ENCODE results near the gene PLPPR3.

The PLPPR3 gene

DNA sequence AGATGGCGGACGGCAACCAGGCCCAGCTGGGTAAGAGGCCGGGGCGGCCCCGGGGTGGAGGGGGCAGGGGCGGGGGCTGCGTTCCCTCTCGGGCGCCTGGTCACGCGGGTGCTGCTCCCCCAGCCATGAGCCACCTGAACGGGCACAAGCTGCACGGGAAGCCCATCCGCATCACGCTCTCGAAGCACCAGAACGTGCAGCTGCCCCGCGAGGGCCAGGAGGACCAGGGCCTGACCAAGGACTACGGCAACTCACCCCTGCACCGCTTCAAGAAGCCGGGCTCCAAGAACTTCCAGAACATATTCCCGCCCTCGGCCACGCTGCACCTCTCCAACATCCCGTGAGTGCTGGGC, 13.4 kb downstream of the PLPPR3 start:
- no peak for DNase-seq (ENCODE audit: low read depth in 2 of 2)

DNA sequence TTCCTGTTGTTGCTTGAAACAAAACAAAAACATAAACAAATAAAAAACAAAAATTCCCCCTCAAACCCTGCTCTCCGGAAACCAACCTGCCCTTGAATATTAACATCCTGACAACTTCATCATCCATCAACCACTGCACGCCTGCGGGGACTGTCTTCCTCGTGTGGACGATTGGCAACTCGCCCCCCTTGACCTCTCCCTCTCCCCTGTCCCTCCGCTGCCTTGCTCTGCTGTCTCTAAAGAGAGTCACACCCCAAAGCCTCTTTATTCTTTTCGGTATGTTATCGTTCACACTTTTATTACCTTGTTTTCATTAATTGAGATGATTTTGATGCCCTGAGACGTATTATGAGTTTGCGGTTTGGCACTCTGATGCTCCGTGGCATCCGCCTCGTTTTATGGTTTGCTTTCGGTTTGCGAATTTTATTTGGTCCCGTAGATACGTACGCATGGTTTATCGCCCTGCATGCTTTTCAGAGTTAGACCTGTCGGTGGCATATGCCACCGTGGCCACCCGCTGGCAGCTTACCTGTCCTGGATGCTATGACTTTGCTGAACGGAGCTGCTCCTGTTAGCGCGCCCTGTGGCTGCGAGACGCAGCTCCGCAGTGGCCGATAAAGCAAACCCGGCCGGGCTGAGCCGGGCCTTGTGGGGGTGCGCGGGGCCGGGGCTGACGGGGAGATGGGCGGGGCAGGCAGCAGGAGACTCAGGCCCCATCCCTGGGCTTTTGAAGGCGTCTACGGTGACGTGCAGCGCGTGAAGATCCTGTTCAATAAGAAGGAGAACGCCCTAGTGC, 13.9 kb downstream of the PLPPR3 start:
- no peak for DNase-seq (ENCODE audit: low read depth in 2 of 2)

DNA sequence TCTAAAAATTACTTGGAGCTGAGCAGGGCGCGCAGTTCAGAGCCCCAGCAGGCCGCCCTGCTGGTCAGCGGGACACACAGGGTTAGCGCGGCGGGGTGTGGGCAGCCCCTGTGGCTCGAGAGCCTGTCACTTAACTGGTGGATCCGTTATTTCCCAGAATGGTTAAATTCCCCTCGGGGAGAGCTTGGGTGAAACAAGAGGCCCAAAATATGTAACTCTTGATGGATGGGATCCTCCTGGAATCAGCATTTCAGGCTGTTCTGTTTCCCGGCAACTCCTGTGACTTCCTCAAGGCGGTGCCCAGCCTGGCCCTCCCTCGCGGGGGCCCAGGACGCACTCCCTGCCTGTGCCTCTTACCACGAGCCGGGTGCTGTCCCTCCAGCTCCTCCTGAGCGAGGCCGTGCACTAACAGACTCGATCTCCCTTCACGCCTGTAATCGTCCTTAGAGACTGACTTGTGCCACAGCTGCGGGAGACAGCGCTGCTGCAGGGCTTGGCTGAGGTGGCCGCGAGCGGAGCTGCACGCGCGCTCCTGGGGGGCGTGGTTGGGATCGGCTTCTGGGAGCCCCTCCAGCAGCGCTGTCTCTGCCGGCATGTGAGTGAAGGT, 14.8 kb downstream of the PLPPR3 start:
- DNase-seq (ENCODE audit: low read depth in 2 of 2) = no peak

DNA sequence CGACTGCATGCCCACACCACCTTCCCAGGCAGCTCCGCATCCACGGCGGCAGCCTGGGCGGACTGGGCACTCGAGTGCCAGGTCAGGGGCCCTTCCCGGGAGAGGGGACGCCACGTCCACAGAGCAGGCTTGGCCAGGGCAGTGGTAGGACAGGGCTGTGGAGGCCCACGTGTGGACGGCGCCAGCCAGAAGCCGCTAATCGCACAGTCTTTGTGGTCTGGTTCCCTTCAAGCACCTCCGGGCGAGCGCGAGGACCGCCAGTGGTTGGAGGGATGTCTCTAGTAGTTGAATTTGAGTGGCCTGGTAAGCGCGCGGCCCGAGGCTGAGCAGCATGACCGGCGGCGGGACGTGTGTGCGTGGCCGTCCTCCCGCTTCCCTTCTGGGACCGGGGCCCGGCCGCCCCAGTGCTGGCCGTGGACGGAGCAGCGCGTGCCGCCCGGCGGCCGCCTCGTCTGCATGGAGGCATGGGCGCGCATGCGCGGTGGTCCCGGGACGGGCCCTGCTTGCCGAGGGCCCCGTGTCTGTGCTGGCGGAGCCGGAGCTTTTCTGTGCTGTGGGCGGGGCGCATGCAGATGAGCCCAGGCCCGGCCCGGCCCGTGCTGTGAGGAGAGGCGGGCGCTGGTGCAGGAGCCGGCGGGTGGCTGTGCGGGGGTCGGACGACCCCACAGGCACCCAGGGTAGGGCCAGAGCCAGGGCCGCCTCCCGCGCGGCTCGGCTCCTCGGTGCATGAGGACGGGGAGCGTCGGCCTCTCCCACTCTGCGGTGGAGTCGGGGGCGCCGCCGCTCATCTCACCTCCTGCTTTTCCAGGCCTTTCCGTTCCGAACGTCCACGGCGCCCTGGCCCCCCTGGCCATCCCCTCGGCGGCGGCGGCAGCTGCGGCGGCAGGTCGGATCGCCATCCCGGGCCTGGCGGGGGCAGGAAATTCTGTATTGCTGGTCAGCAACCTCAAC, 15.9 kb downstream of the PLPPR3 start:
- DNase-seq (ENCODE audit: low read depth in 2 of 2) = no peak

DNA sequence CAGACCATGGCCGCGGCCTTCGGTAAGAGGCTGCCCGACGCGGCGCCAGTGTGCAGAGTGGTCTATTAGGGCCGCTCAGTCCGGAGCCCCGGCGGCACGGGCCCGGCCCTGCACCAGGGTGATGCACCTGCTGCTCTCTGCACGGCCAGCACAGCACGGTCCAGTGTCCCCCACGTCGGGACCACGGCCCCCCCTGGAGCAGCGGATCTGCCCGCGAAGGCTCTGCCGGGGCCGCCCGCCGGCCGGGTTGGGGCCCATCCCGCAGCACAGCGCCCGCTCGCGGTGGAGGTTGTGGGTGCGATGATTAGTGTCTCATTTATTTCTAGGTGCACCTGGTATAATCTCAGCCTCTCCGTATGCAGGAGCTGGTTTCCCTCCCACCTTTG, 16.6 kb downstream of the PLPPR3 start:
- DNase-seq (ENCODE audit: low read depth in 2 of 2) = no peak

DNA sequence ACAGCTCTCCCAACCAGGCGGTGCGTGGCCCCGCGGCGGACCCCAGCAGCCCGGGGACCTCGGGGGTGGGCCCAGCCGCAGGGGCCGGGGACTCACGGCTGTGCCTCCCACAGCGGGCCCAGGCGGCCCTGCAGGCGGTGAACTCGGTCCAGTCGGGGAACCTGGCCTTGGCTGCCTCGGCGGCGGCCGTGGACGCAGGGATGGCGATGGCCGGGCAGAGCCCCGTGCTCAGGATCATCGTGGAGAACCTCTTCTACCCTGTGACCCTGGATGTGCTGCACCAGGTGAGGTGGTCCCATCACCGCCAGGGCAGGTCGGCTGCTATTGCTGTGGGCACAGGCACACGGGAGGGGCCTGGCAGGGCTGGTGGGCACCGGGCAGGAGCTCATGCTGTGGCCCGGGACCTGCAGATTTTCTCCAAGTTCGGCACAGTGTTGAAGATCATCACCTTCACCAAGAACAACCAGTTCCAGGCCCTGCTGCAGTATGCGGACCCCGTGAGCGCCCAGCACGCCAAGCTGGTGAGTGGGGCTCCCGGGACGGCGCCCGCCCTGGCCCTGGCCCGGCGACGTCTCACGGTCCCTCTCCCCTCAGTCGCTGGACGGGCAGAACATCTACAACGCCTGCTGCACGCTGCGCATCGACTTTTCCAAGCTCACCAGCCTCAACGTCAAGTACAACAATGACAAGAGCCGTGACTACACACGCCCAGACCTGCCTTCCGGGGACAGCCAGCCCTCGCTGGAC, 17.2 kb downstream of the PLPPR3 start:
- no peak for DNase-seq (ENCODE audit: low read depth in 2 of 2)

DNA sequence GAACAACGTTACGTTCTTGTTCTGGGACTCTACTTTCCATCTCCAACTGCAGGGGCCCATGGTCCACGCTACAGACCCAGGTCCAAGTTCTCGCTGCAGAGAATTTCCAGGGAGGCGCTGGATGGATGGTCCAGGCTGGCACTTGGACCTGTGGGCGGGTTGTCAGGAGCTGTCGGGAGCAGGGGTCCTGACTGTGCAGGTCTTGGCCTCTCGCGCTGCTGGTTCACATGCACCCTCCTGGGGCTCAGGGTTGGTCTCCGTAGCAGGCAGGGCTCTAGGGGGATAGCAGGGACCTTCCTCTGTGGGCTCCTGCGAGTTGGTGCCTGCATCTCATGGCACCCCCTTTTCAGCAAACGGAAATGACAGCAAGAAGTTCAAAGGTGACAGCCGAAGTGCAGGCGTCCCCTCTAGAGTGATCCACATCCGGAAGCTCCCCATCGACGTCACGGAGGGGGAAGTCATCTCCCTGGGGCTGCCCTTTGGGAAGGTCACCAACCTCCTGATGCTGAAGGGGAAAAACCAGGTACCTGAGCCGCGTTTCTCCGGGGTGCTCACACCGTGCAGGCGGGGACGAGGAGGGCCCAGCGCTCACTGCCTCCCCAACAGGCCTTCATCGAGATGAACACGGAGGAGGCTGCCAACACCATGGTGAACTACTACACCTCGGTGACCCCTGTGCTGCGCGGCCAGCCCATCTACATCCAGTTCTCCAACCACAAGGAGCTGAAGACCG, 17.9 kb downstream of the PLPPR3 start:
- DNase-seq (ENCODE audit: low read depth in 2 of 2) = no peak

DNA sequence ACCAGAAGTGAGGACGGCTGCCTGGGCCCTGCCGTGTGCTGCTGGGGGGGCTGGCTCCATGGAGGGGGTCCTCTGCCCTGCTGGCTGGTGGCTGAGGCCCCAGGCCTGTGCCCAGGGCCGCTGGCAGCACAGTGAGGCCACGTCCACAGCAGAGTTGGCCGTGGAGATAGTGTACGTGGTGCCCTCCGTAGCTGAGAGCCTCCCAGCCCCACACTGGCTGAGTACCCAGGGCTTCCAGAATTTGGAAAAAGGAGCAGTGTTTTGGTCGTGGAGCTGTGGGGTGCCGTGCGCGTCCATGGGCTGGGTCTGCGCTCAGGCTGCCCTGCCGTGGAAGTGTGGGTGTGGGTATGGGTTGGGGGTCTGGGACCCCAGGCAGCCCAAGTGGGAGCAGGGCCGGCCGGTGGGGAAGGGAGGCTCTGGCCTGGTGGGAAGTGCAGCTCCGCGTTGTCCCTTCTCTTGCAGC, 18.6 kb downstream of the PLPPR3 start:
- DNase-seq (ENCODE audit: low read depth in 2 of 2) = no peak

DNA sequence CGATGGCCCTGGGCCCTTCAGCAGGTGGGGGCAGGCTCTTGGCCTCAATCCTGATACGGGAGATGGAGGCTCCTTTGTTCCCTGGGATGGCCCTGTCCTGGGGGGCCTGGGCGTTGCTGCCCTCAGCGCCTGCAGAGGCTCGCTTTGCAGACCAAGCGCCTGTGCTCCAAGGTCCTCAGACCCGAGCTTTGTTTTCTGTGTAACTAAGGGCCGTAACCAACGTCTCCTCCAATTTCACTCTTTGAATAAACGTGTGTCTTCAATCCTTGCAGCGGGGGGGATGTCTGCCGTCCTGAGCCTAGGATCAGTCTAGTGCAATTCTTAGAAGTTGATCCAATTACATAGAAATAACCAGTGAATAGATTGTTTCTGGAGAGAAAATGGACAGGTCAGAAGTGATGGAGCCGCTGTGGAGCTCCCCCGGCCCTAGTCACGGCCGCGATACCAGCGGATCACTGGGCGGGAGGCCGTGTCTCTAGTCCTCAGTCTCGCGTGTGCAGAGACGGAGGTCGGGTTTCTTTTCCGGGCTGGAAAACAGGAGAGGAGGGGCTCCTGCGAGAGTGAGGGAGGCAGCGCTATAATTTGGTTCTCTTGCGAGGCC, 19.2 kb downstream of the PLPPR3 start:
- no peak for DNase-seq (ENCODE audit: low read depth in 2 of 2)

DNA sequence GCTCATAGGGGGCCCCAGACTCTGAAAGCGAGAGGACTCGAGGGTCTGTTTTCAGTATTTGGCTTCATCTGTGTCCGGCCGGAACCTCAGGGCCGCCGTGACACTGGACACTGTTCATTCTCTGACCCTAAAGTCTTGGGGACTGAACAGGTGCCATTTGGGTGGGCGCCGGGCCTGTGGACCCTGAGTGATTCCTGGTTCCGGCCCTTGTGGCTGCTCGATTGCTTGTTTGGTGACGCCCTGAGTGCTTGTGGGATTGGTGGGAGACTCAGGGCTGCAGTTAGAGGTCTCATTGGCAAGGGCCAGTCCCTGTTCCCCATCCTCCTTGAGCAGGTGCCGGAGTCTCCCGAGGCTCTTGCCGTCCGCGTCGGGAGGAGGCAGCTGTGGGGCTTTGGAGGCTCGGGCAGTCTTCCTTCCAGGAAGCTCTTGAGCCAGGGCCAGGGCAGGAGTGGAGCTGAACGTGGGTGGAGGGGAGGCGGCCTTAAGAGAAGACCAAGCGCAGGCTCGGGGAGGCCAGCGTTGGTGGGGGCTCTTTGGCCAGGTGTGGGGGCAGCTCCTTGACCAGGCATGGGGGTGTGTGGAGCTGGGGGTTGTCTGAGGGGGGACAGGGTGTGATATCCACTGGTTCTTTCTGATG, 19.8 kb downstream of the PLPPR3 start:
- DNase-seq (ENCODE audit: low read depth in 2 of 2) = no peak

DNA sequence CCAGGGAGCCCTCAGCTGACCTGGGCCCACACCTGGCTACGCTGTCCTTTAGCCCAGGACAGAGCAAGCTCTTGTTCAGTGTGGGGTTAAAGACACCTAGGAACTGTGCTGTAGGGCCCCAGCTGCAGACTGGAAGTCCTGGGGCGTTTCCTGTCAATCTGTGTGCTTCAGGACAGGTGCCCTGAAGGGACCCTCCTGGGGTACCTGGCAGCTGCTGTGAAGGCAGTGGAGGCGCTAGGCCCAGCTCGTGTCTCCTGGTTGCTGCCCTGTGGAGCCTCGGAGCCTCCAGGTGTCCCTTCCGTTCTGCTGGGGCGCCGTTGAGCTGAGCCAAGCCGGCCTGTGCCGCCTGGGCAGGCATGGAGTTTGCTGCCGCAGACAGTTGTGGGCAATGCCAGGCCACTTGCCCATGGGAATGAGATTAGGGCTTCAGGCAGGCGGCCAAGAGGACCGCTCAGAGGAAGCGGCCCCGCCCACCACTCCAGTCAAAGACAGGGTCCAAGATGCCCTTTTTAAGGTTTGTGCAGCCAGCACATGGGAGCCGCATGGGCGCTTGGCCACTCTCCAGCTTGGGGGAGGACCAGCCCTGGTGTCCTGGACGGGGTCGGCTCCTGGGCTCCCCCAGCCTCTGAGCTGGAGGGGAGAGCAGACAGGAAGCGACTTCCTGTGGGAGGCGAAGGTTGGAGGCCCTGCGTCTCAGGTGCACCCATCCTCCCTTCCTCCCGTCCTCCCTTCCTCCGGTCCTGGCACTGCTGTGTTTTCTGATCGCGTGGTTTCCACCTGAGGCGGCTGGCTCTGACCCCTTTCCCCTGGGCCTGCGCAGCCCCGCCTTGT, 20.5 kb downstream of the PLPPR3 start:
- no peak for DNase-seq (ENCODE audit: low read depth in 2 of 2)

DNA sequence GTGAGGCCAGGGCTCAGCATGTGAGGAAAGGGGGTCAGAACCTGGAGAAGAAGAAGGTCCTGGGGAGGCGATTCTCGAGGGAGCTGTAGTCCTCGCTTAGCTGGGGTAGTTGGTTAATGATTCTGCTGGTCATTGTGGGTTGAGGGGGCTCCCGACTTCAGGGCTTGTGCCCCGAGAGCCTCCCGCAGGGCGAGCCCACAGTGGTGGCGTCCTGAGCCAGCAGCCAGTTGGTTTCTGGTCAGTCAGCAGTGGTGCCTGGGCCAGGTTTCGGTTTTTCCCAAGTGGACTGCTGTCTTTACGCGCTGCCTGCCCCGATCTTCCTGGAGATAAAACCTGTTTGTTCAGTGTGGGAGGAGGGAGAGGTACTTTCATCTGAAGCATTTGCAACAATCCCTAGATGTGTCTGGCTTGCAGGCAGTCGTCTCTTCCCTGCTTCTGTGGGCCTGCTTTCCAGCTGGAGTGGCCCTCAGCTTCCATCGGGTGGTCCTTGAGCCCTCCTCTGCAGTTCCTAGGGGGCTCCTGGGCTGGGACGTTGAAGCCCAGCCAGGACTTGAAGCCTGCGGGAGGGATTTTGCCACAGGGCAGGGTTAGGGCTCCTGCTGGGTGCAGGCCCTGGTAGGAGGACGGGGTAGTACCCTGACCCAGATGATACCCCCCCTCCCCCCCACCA, 21.3 kb downstream of the PLPPR3 start:
- no peak for DNase-seq (ENCODE audit: low read depth in 2 of 2)

DNA sequence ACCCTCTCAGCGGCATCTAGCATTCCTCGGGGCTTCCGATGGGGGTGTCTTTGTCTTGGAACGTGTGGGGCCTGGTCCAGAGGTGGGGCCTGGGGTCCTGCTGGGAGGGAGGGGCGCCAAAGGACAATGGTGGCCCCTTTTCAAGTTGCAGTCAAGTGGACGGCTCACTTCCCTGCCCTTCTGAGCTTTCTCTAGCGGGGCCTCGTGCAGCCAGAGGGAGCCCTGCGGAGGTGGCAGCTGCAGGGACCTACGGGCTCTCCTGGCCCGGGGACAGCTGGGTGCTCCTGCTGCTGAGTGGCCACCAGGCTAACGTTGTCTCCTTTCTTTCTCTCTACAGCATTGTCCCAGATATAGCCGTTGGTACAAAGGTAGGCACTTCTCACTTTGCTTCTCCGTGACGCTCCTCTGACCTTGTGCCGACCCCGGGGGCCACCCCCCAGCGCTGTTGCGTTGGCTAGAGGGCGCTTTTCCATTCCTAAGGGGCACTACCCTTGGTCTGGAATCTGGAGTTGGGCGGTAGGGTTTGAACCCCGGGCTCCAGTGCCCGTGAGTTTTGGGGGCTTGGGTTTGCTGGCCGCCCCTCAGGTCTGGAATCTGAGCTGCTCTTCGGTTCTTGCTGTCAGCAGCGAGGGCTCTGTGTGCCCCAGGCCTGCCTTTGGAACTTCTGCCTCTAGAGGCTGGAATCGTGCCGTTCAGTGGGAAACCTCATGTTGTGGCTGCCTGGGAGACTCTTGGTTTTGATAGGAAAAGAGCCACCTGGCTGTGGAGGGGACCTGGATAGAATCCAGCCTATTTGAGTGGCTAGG, 22.5 kb downstream of the PLPPR3 start:
- no peak for DNase-seq (ENCODE audit: low read depth in 2 of 2)

DNA sequence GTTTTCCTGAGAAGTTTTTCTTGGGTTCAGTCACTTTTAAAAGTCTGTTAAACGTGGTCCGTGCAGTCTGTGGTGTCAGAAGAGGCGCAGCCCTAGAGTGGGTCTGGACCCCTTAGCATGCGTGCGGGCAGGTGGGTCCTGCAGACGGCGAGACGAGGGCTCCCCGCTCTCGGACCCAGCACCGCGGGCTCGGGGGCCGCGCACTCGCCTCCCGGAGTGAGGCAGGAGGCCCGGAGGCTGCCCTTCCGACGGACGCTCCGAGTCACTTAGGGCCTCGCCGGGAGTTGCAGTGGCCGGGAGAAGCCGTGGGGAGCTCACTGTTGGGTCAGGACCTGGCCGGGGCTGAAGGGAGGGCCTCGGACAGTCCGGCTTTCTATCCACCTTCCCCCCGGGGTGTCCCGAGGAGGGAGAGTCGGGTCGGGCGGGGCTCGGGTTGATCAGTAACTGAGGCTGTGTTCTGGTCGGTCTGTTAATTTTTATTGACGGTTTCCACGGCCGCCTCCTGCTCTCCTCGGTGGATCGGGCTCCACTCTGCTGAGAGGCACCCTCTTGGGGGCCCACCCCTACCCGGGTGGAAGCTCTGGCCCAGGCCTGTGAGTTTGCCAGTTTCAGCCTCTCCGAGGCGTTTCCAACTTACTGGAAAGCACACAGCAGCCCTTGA, 23.2 kb downstream of the PLPPR3 start:
- no peak for DNase-seq (ENCODE audit: low read depth in 2 of 2)

DNA sequence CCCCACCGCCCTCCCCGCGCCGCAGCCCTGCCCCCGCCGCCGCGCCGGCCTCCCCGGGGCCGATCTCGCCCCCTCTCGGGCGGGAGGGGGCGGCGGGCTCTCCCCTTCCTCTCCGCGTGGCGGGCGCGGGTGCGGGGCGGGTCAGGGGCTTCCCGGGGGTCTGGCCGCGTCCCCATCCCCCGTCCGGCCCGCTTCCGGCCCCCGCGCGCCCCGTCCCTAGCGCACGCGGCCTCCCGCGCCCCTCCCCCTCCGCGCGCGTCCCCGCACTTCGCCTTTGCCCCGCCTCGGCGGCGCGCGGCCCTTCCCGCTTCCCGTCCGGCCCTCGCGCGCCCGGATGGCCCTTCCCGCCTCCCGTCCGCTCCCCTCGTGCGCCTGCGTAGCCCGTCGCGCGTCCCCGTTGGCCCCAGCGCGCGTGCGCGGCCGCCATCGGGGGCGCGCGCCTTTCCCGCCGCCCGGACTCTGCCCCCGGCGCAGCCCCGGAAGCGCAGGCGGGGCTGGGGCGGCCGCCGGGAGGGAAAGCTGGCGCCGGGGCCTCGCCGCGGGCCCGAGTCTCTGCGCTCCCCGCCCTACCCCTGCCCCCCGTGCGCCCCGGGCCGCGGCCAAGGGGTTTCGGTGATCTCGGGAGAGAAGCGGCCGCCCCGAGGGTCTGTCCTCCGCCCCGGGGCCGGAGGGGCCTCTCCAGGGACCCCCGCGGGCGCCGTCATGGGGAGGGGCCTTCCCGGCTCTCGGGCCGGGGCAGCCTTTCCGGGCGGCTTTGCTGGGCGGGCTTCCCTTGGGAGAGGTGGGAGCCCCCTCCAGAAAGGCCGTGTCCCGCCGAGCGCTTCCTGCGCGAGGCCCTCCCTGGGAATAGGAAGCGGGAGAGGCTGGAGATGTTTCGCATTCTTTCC, 24.0 kb downstream of the PLPPR3 start:
- DNase-seq (ENCODE audit: low read depth in 2 of 2) = peak; percentile 65 to 72
